Panc1 (cell line): ENCODE data around the gene OR52B6.

Experiments
- POLR2AphosphoS5 ChIP-seq: IDR thresholded peaks from 2 replicates; pipeline ENCODE4 v1.6.1; 2012; ENCODE audit warnings: mild to moderate bottlenecking, low read depth, low read length, moderate library complexity
- SIN3A ChIP-seq: IDR thresholded peaks from 2 replicates; pipeline ENCODE4 v1.6.1; 2012; ENCODE audit warnings: low read depth, mild to moderate bottlenecking, low read length, moderate library complexity, borderline replicate concordance; ENCODE audit not compliant: insufficient read depth
- TCF7L2 ChIP-seq: IDR thresholded peaks from 2 replicates; pipeline ENCODE4 v1.6.1; 2011; ENCODE audit warnings: mild to moderate bottlenecking, low read depth, low read length, inconsistent platforms
- TF ChIP-seq, protein P1 (sequence below): fragments of 450-650 bp; IDR thresholded peaks from 2 replicates; pipeline ENCODE4 v1.5.1; 2017; ENCODE audit warnings: mild to moderate bottlenecking
- TF ChIP-seq, protein P2 (sequence below), 2 experiments: IDR thresholded peaks; 2 replicates each; pipeline ENCODE4 v1.6.1; 2011 to 2012; ENCODE audit warnings: low read depth in 2 of 2, control low read depth in 1 of 2, low read length in 1 of 2, mild to moderate bottlenecking in 1 of 2, moderate library complexity in 1 of 2; ENCODE audit not compliant: insufficient read depth in 1 of 2

DNA sequence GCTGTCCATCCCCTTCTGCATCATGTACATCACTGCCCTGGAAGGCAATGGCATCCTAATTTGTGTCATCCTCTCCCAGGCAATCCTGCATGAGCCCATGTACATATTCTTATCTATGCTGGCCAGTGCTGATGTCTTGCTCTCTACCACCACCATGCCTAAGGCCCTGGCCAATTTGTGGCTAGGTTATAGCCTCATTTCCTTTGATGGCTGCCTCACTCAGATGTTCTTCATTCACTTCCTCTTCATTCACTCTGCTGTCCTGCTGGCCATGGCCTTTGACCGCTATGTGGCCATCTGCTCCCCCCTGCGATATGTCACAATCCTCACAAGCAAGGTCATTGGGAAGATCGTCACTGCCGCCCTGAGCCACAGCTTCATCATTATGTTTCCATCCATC lies 337 bp downstream of the OR52B6 start:
- TF ChIP-seq, protein P1, sequence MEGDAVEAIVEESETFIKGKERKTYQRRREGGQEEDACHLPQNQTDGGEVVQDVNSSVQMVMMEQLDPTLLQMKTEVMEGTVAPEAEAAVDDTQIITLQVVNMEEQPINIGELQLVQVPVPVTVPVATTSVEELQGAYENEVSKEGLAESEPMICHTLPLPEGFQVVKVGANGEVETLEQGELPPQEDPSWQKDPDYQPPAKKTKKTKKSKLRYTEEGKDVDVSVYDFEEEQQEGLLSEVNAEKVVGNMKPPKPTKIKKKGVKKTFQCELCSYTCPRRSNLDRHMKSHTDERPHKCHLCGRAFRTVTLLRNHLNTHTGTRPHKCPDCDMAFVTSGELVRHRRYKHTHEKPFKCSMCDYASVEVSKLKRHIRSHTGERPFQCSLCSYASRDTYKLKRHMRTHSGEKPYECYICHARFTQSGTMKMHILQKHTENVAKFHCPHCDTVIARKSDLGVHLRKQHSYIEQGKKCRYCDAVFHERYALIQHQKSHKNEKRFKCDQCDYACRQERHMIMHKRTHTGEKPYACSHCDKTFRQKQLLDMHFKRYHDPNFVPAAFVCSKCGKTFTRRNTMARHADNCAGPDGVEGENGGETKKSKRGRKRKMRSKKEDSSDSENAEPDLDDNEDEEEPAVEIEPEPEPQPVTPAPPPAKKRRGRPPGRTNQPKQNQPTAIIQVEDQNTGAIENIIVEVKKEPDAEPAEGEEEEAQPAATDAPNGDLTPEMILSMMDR = no peak
- no peak for TF ChIP-seq POLR2AphosphoS5
- no peak for TF ChIP-seq SIN3A
- TF ChIP-seq TCF7L2 = no peak
- TF ChIP-seq, protein P2, sequence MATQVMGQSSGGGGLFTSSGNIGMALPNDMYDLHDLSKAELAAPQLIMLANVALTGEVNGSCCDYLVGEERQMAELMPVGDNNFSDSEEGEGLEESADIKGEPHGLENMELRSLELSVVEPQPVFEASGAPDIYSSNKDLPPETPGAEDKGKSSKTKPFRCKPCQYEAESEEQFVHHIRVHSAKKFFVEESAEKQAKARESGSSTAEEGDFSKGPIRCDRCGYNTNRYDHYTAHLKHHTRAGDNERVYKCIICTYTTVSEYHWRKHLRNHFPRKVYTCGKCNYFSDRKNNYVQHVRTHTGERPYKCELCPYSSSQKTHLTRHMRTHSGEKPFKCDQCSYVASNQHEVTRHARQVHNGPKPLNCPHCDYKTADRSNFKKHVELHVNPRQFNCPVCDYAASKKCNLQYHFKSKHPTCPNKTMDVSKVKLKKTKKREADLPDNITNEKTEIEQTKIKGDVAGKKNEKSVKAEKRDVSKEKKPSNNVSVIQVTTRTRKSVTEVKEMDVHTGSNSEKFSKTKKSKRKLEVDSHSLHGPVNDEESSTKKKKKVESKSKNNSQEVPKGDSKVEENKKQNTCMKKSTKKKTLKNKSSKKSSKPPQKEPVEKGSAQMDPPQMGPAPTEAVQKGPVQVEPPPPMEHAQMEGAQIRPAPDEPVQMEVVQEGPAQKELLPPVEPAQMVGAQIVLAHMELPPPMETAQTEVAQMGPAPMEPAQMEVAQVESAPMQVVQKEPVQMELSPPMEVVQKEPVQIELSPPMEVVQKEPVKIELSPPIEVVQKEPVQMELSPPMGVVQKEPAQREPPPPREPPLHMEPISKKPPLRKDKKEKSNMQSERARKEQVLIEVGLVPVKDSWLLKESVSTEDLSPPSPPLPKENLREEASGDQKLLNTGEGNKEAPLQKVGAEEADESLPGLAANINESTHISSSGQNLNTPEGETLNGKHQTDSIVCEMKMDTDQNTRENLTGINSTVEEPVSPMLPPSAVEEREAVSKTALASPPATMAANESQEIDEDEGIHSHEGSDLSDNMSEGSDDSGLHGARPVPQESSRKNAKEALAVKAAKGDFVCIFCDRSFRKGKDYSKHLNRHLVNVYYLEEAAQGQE (IDR thresholded peaks at IDR 0.05; ENCODE audit: insufficient read depth in 1 of 2, low read depth in 2 of 2, low read length in 1 of 2) = no peak
